PFSK-1 (cell line): ENCODE results near the gene VAPA.

ENCODE experiments used
- FOXP2 ChIP-seq: optimal IDR thresholded peaks from 2 replicates; pipeline ENCODE3; 2011; ENCODE audit warnings: borderline replicate concordance, control low read depth, inconsistent platforms; ENCODE audit not compliant: insufficient read depth; ENCODE audit errors: extremely low read length, extremely low read depth
- POLR2AphosphoS5 ChIP-seq: IDR thresholded peaks from 2 replicates; pipeline ENCODE4 v1.6.1; 2012; ENCODE audit warnings: low read depth, mild to moderate bottlenecking, control low read depth, low read length, moderate library complexity
- REST ChIP-seq, 2 experiments: IDR thresholded peaks; 2 replicates each; pipeline versions ENCODE4 v1.6.1 to v1.8.0; 2011 to 2012; ENCODE audit warnings: low read depth in 2 of 2, low read length in 2 of 2, control low read depth in 1 of 2, inconsistent platforms in 1 of 2, mild to moderate bottlenecking in 1 of 2, moderate library complexity in 1 of 2; ENCODE audit not compliant: insufficient read depth in 1 of 2
- SIN3A ChIP-seq: IDR thresholded peaks from 2 replicates; pipeline ENCODE4 v1.6.1; 2012; ENCODE audit warnings: mild to moderate bottlenecking, low read length, moderate library complexity, borderline replicate concordance; ENCODE audit not compliant: insufficient read depth
- TAF1 ChIP-seq: IDR thresholded peaks from 2 replicates; pipeline ENCODE4 v1.6.1; 2012; ENCODE audit warnings: low read length, control low read depth, borderline replicate concordance; ENCODE audit not compliant: insufficient read depth

VAPA gene

GRCh38 chr18:9960258-9960904 lies 46.6 kb downstream of the VAPA start:
- 0 out of 2 replicates have a peak, but pooled peaks have one; percentile 43 for TF ChIP-seq POLR2AphosphoS5
- TF ChIP-seq FOXP2 = no peak
- TF ChIP-seq REST (IDR thresholded peaks at IDR 0.05; ENCODE audit: insufficient read depth in 1 of 2, low read depth in 2 of 2, low read length in 2 of 2) = no peak
- TF ChIP-seq TAF1 = no peak

- no peak for TF ChIP-seq POLR2AphosphoS5
- TF ChIP-seq REST (IDR thresholded peaks at IDR 0.05; ENCODE audit: insufficient read depth in 1 of 2, low read depth in 2 of 2, low read length in 2 of 2) = no peak
- no peak for TF ChIP-seq TAF1
- TF ChIP-seq FOXP2 = no peak
- TF ChIP-seq SIN3A = no peak
Measured at GRCh38 chr18:9961041-9961440, 47.2 kb downstream of the VAPA start.

- TF ChIP-seq SIN3A (no peak), REST (IDR thresholded peaks at IDR 0.05; ENCODE audit: insufficient read depth in 1 of 2, low read depth in 2 of 2, low read length in 2 of 2) (no peak), FOXP2 (no peak), TAF1 (no peak), POLR2AphosphoS5 (no peak)
Measured at GRCh38 chr18:9965711-9966624, 52.2 kb downstream of the VAPA start.

GRCh38 chr18:9968081-9968848 lies 54.4 kb downstream of the VAPA start:
- no peak for TF ChIP-seq FOXP2
- no peak for TF ChIP-seq SIN3A
- no peak for TF ChIP-seq POLR2AphosphoS5
- no peak for TF ChIP-seq REST (IDR thresholded peaks at IDR 0.05; ENCODE audit: insufficient read depth in 1 of 2, low read depth in 2 of 2, low read length in 2 of 2)
- no peak for TF ChIP-seq TAF1
